ENCODE measurements around the gene NSD1.

DNA sequence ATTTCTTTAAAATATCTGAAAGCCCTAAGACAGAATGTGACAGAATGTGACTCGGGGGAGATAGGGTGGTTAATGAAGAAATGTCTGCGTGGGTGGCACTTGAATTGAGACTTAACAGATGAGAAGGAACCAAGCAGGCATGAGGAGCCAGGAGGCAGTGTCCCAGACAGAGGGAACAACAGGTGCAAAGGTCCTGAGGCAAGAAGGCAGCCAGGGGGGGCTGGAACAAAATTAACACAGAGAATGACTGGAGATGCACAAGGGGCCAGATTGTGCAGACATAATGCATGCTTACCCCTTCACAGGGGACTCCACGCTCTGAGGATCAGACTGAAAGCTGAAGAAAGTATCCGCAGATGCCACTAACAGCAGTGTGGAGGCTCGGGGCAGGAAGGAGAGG is 216.2 kb downstream of the NSD1 start:
- TF ChIP-seq, protein P1, sequence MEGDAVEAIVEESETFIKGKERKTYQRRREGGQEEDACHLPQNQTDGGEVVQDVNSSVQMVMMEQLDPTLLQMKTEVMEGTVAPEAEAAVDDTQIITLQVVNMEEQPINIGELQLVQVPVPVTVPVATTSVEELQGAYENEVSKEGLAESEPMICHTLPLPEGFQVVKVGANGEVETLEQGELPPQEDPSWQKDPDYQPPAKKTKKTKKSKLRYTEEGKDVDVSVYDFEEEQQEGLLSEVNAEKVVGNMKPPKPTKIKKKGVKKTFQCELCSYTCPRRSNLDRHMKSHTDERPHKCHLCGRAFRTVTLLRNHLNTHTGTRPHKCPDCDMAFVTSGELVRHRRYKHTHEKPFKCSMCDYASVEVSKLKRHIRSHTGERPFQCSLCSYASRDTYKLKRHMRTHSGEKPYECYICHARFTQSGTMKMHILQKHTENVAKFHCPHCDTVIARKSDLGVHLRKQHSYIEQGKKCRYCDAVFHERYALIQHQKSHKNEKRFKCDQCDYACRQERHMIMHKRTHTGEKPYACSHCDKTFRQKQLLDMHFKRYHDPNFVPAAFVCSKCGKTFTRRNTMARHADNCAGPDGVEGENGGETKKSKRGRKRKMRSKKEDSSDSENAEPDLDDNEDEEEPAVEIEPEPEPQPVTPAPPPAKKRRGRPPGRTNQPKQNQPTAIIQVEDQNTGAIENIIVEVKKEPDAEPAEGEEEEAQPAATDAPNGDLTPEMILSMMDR (IDR thresholded peaks at IDR 0.05; ENCODE audit: poor library complexity, severe bottlenecking), result no peak
- TF ChIP-seq EP300 (conservative IDR thresholded peaks at IDR 0.05; ENCODE audit: poor library complexity, severe bottlenecking) (no peak), EZH2 (IDR thresholded peaks at IDR 0.05; ENCODE audit: borderline replicate concordance, insufficient read depth, low read length, poor library complexity, severe bottlenecking) (no peak), POLR2AphosphoS5 (IDR thresholded peaks at IDR 0.05) (no peak), RAD21 (conservative IDR thresholded peaks at IDR 0.05) (no peak)
- TF ChIP-seq, protein P2, sequence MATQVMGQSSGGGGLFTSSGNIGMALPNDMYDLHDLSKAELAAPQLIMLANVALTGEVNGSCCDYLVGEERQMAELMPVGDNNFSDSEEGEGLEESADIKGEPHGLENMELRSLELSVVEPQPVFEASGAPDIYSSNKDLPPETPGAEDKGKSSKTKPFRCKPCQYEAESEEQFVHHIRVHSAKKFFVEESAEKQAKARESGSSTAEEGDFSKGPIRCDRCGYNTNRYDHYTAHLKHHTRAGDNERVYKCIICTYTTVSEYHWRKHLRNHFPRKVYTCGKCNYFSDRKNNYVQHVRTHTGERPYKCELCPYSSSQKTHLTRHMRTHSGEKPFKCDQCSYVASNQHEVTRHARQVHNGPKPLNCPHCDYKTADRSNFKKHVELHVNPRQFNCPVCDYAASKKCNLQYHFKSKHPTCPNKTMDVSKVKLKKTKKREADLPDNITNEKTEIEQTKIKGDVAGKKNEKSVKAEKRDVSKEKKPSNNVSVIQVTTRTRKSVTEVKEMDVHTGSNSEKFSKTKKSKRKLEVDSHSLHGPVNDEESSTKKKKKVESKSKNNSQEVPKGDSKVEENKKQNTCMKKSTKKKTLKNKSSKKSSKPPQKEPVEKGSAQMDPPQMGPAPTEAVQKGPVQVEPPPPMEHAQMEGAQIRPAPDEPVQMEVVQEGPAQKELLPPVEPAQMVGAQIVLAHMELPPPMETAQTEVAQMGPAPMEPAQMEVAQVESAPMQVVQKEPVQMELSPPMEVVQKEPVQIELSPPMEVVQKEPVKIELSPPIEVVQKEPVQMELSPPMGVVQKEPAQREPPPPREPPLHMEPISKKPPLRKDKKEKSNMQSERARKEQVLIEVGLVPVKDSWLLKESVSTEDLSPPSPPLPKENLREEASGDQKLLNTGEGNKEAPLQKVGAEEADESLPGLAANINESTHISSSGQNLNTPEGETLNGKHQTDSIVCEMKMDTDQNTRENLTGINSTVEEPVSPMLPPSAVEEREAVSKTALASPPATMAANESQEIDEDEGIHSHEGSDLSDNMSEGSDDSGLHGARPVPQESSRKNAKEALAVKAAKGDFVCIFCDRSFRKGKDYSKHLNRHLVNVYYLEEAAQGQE (IDR thresholded peaks at IDR 0.05; ENCODE audit: borderline replicate concordance), result no peak

All from neural cell (in vitro differentiated cells).